B cell (primary cell): Measurements from ENCODE around the gene CRP. TPM values are rescaled to one million over a fixed set of nuclear protein-coding genes. Genes with fewer than 3 reads are reported as not detected.

Experiments
- ATAC-seq: fragments of 200-7000 bp; cut with Tn5 transposase; one replicate; pipeline ENCODE4 v1.10.0; 2021; ENCODE audit warnings: low read depth, mild to moderate bottlenecking, moderate number of reproducible peaks, moderate library complexity
- CTCF ChIA-PET: fragments of 350-600 bp; sonication (Branson Sonifier 250); formaldehyde crosslinking; loops from one replicate; lab custom pipeline; 2021; ENCODE audit warnings: antibody characterized with exemption, inconsistent platforms; lab: Charles Lee
- POLR2A ChIA-PET: fragments of 350-600 bp; sonication (Branson Sonifier 250); formaldehyde crosslinking; loops from one replicate; lab custom pipeline; 2021; ENCODE audit warnings: antibody characterized with exemption; lab: Charles Lee
- DNase-seq: peaks from one replicate; pipeline ENCODE4 v3.0.0; 2013
- H2AFZ ChIP-seq: 2 replicates; pipeline ENCODE4 v1.6.1; 2012; ENCODE audit warnings: mild to moderate bottlenecking, low read depth, low read length; ENCODE audit not compliant: insufficient read depth, poor library complexity, severe bottlenecking
- H3K27ac ChIP-seq, 2 donors: 1 replicate in 1 of 2; 2 replicates in 1 of 2; pipeline ENCODE4 v1.5.1; 2012 to 2013; ENCODE audit warnings: low read length in 2 of 2, mild to moderate bottlenecking in 2 of 2, moderate library complexity in 1 of 2
- H3K27me3 ChIP-seq, 4 experiments: fragments of 200-600 bp in 1 of 4; sonication (generic) in 1 of 4; replicated peaks in 1 of 4; 1 replicate in 2 of 4; 2 replicates in 2 of 4; pipeline versions ENCODE4 v1.6.1 to v1.7.0; 2013 to 2016; ENCODE audit warnings: low read length in 3 of 4, mild to moderate bottlenecking in 2 of 4, mixed read lengths in 1 of 4, moderate library complexity in 1 of 4; ENCODE audit not compliant: insufficient read depth in 4 of 4, control insufficient read depth in 3 of 4; ENCODE audit errors: control extremely low read depth in 1 of 4
- H3K36me3 ChIP-seq, 2 experiments: replicated peaks in 1 of 2; 1 replicate in 1 of 2; 2 replicates in 1 of 2; pipeline versions ENCODE4 v1.6.1 to v1.7.1; 2013; ENCODE audit warnings: low read length in 1 of 2; ENCODE audit not compliant: insufficient read depth in 2 of 2, control insufficient read depth in 1 of 2; ENCODE audit errors: control extremely low read depth in 1 of 2, extremely low read depth in 1 of 2
- H3K4me1 ChIP-seq, 2 donors: fragments of 200-600 bp in 1 of 2; sonication (generic) in 1 of 2; 1 replicate in 1 of 2; 2 replicates in 1 of 2; pipeline versions ENCODE4 v1.5.1 to v1.6.1; 2013 to 2017; ENCODE audit warnings: low read length in 2 of 2; ENCODE audit not compliant: control insufficient read depth in 2 of 2, insufficient read depth in 2 of 2
- H3K4me2 ChIP-seq: replicated peaks from 2 replicates; pipeline ENCODE3; 2012; ENCODE audit warnings: mild to moderate bottlenecking, low read depth, low read length; ENCODE audit not compliant: poor library complexity, severe bottlenecking
- H3K4me3 ChIP-seq, 5 experiments: fragments of 200-600 bp in 1 of 5; sonication (generic) in 1 of 5; 1 replicate in 3 of 5; 2 replicates in 2 of 5; pipeline versions ENCODE4 v1.5.1 to v1.7.0; 2011 to 2016; ENCODE audit warnings: low read length in 4 of 5, mild to moderate bottlenecking in 4 of 5, low read depth in 2 of 5, control low read depth in 1 of 5, moderate library complexity in 1 of 5; ENCODE audit not compliant: insufficient read depth in 1 of 5; ENCODE audit errors: control extremely low read depth in 1 of 5, extremely low read depth in 1 of 5
- H3K79me2 ChIP-seq: fragments of 200-600 bp; sonication (generic); one replicate; pipeline ENCODE4 v1.6.0; 2016; ENCODE audit warnings: low read length; ENCODE audit not compliant: control insufficient read depth, insufficient read depth
- H3K9ac ChIP-seq: fragments of 200-600 bp; sonication (generic); 2 replicates; pipeline ENCODE4 v1.6.1; 2017; ENCODE audit warnings: mild to moderate bottlenecking, low read length, moderate library complexity
- H3K9me3 ChIP-seq, 3 donors: one replicate each; pipeline versions ENCODE4 v1.6.1 to v1.7.1; 2013; ENCODE audit warnings: low read length in 2 of 3; ENCODE audit not compliant: control insufficient read depth in 2 of 3, insufficient read depth in 1 of 3; ENCODE audit errors: control extremely low read depth in 1 of 3
- H4K20me1 ChIP-seq: 2 replicates; pipeline ENCODE4 v1.6.0; 2012; ENCODE audit warnings: mild to moderate bottlenecking, low read length; ENCODE audit not compliant: insufficient read depth, control insufficient read depth, poor library complexity, severe bottlenecking
- H3K27ac Mint-ChIP-seq: one replicate; pipeline ENCODE4 v1.8.0; 2021; ENCODE audit warnings: mixed read lengths
- H3K27me3 Mint-ChIP-seq: one replicate; pipeline ENCODE4 v1.8.0; 2021; ENCODE audit warnings: mixed read lengths
- H3K4me1 Mint-ChIP-seq: one replicate; pipeline ENCODE4 v1.8.0; 2021; ENCODE audit warnings: mixed read lengths
- H3K4me3 Mint-ChIP-seq: one replicate; pipeline ENCODE4 v1.8.0; 2021; ENCODE audit warnings: mixed read lengths
- H3K9me3 Mint-ChIP-seq: one replicate; pipeline ENCODE4 v1.8.0; 2022; ENCODE audit warnings: mixed read lengths; ENCODE audit not compliant: insufficient read depth
- CTCF ChIP-seq: fragments of 200-600 bp; IDR thresholded peaks from one replicate; pipeline ENCODE4 v1.8.0; 2022; ENCODE audit warnings: antibody characterized with exemption, mild to moderate bottlenecking
- EZH2 ChIP-seq: IDR thresholded peaks from 2 replicates; pipeline ENCODE4 v1.6.1; 2012; ENCODE audit warnings: borderline replicate concordance, low read depth, mild to moderate bottlenecking, moderate library complexity, low read length; ENCODE audit not compliant: insufficient read depth, poor library complexity, severe bottlenecking
- WGBS: methylation state at CpG from one replicate; pipeline ENCODE4 v1.1.5; 2013; ENCODE audit warnings: missing lambda C conversion rate; ENCODE audit not compliant: insufficient coverage; 5-methylcytosine and 5-hydroxymethylcytosine counted together
- intact Hi-C: fragments of 100-400 bp; cut with micrococcal nuclease; formaldehyde crosslinking; loops from one replicate; pipeline ENCODE4 v1.10.0; 2022
- polyA minus RNA-seq: library from RNA; depleted of rRNA, polyadenylated mRNA; stranded (reverse); fragments of >200 nt; gene quantifications from 2 replicates; pipeline ENCODE4 v1.2.3, GENCODE V29; 2012
- polyA plus RNA-seq: library from polyadenylated mRNA; depleted of rRNA; stranded (reverse); fragments of >200 nt; gene quantifications from 2 replicates; pipeline ENCODE4 v1.2.3, GENCODE V29; 2012
- total RNA-seq, 2 donors: library from RNA; stranded (reverse); fragments of 120-200 nt in 1 of 2; gene quantifications; 1 replicate in 1 of 2; 2 replicates in 1 of 2; pipeline versions ENCODE4 v1.2.3 to v1.2.4, GENCODE V29; 2013 to 2022

CRP gene
- not detected in 2 replicates for total RNA-seq
- not detected for total RNA-seq (2013)
- not detected in 2 replicates for polyA plus RNA-seq
- not detected in 2 replicates for polyA minus RNA-seq

- Histone ChIP-seq H3K27me3 (peaks cover 0 to 3% (median 0%) of the 10 kb centered on the region in 4 experiments), H3K27ac (no peak within 1 kb of the TSS), H3K9me3 (peaks cover 0 to 14% (median 9%) of the 10 kb centered on the region in 3 donors), H3K4me3 (no peak within 1 kb of the TSS), H3K79me2 (no peaks in the 10 kb centered on the region), H4K20me1 (no peaks in the 10 kb centered on the region), H3K36me3 (no peaks in the 10 kb centered on the region), H2AFZ (no peak within 1 kb of the TSS), H3K4me2 (no peak within 1 kb of the TSS), H3K9ac (no peak within 1 kb of the TSS), H3K4me1 (no peaks in the 10 kb centered on the region)
- CTCF ChIA-PET: no interaction called here
- TF ChIP-seq EZH2 (no peak), CTCF (no peak)
- H3K4me3 Mint-ChIP-seq: no peak within 1 kb of the TSS
- no peak for DNase-seq
- H3K4me1 Mint-ChIP-seq: no peaks in the 10 kb centered on the region
- no peak for ATAC-seq
- no CpG with 5 or more reads among the region's 6 CpGs for WGBS
- H3K9me3 Mint-ChIP-seq: peaks cover 6% of the 10 kb centered on the region
- no peak within 1 kb of the TSS for H3K27ac Mint-ChIP-seq
- intact Hi-C loops: no loop called here
- POLR2A ChIA-PET: no interaction called here
- peaks cover 35% of the 10 kb centered on the region for H3K27me3 Mint-ChIP-seq
These were observed at the start of gene CRP for GRCh38 chr1:159714529-159714928. Gene CRP, minus strand, starts transcription at chr1:159714589. Its CDS starts 104 bp downstream, at chr1:159714485.

GRCh38 chr1:159763686-159764085, 49.3 kb upstream of the CRP start:
- no peak overlapping the region for H3K4me3 Mint-ChIP-seq
- intact Hi-C loops: no loop called here
- no peaks in the 10 kb centered on the region for H3K4me1 ChIP-seq
- no peak overlapping the region for H2AFZ ChIP-seq
- H3K27me3 ChIP-seq: peaks cover 0 to 4% (median 0%) of the 10 kb centered on the region in 4 experiments
- no peak overlapping the region for H3K9ac ChIP-seq
- peaks cover 36% of the 10 kb centered on the region for H3K27me3 Mint-ChIP-seq
- TF ChIP-seq EZH2 (no peak), CTCF (no peak)
- H3K4me2 ChIP-seq: no peak overlapping the region
- H3K36me3 ChIP-seq: no peaks in the 10 kb centered on the region
- ChIA-PET CTCF (no interaction called here), POLR2A (no interaction called here)
- H3K9me3 Mint-ChIP-seq: no peaks in the 10 kb centered on the region
- H3K27ac Mint-ChIP-seq: no peak overlapping the region
- ATAC-seq (no peak), DNase-seq (no peak)
- WGBS: no CpG with 5 or more reads among the region's 1 CpG
- no peaks in the 10 kb centered on the region for H4K20me1 ChIP-seq
- H3K4me1 Mint-ChIP-seq: no peaks in the 10 kb centered on the region
- no peaks in the 10 kb centered on the region for H3K79me2 ChIP-seq
- H3K4me3 ChIP-seq: no peak overlapping the region
- no peak overlapping the region for H3K27ac ChIP-seq
- H3K9me3 ChIP-seq: no peaks in the 10 kb centered on the region
